GM18519 (cell line): ENCODE results near the gene SDF4.

ENCODE experiments used
- ATAC-seq: cut with Tn5 transposase; IDR thresholded peaks from one replicate; pipeline ENCODE4 v1.9.1; 2021; ENCODE audit warnings: mild to moderate bottlenecking, moderate library complexity; ENCODE audit not compliant: unreplicated experiment, low FRiP score

SDF4 gene, protein sequence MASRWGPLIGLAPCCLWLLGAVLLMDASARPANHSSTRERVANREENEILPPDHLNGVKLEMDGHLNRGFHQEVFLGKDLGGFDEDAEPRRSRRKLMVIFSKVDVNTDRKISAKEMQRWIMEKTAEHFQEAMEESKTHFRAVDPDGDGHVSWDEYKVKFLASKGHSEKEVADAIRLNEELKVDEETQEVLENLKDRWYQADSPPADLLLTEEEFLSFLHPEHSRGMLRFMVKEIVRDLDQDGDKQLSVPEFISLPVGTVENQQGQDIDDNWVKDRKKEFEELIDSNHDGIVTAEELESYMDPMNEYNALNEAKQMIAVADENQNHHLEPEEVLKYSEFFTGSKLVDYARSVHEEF

DNA sequence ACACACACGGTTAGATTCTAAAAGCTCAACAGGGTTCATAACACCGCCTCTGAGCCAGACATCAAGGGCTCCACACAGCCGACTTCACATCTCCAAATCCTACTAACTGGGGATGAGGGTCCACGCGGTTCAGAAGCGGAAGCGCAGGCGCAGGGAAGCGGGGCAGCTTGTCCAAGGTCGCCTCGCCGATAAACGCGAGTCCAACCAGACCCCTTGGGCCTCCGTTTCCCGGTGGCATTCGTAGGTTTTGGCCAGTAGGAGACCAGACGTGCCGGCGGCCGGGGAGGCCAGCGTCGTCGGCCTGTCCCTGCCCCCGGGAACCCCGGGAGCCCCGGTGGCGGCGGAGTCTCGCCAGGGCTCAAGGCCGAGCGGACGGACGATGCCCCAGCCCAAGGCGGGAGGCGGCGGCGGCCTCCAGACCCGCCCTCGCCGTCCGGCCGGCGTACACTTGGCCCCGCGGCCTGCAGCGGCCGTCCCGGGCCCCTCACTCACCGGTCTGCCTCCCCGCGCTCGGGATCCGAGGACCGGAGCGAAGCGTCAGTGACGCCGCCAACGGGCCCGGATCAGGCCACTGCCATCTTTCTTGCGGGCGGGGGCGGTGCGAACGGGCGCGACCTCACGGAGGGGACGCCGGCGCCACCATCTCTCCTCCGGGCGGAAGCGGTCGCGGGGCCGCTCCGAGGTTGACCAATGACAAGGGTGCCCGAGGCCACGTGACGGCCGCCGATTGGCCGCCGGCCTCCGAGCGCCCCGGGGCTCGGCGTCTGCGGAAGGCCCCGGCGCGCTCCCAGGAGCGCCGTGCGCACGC is at the start of gene SDF4:
Gene SDF4, minus strand, starts transcription at position 602 of the 808 bp plus-strand sequence. CDS start 3,229 bp downstream, outside the sequence.
- peak; percentile 83 for ATAC-seq

DNA sequence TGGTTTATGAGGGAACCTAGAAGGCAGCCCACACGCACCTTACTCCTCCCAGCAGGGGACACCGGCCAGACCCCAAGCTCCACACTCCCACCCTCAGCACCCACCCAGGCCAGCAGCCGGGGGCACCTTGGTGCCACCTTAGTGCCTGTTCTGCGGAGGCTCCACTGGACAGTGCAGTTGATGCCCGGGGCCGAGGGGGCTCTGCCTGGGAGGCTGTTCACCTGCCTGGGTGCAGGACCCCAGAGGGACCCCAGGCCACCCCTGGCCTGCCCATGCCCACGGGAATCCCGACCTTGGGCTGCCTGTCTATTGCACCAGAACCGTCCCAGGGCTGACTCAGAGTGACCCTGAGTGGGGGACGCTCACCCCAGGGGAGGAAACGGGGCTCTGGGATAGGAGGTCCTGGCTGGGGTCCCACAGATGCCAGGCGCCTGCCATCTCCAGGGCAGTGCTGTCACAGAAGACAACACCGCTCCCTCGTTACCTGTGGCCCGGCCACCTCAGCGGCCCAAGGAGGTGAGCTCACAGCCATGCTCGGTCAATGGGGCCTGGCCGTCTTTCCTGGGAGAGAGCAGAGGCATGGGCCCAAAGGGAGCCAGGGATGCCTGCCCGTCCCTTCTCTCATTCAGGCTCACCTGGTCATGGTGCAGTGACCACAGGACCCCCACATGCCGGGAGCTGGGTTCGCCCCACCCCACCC is 49.1 kb upstream of the SDF4 start:
- no peak for ATAC-seq

DNA sequence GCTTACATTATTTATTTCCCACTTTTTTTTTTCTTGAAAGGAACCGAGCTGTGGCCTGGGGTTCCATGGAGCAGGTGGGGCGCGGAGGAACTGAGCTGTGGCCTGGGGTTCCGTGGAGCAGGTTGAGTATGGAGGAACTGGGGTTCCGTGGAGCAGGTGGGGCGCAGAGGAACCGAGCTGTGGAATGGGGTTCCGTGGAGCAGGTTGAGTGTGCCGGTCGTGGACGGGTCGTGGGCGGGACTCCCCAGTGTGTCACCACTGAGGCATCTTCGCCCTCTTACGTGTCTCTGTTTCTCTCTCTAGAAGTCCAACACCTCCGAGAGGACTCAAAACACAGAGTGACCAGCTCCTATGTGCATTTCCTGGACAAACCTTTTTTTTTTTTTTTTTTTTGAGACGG is 47.2 kb upstream of the SDF4 start:
- no peak for ATAC-seq

DNA sequence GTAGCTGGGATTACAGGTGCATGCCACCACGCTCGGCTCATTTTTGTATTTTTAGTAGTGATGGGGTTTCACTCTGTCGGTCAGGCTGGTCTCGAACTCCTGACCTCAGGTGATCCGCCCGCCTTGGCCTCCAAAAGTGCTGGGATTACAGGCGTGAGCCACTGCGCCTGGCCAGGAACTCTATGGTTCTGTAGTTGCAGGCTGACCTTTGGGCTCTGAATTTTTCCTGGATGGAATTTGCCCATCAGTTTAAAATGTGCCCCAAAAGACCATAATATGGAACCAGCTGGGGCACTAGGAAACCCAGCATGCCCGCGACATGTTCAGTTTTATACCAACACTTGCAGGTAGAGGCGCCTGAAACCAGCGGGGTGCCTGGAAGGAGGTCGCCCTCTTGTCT is 46.8 kb upstream of the SDF4 start:
- no peak for ATAC-seq

DNA sequence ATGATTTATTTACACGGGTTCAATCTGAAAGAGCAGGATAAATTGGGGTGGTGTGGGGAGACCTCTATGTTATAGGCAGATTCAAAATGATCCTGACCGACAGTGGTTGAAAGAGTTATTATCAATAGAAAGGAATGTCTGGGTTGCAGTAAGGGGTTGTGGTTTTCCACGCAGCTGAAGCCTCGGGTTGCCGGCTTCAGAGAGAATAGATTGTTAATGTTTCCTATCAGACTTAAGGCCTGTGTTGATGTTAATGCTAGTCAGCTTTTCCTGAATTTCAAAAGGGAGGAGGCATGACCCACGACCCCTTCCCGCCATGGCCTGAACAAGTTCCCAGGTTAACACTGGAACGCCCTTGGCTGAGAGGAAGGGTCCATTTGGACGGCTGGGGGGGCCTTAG is 44.0 kb upstream of the SDF4 start:
- ATAC-seq = no peak

DNA sequence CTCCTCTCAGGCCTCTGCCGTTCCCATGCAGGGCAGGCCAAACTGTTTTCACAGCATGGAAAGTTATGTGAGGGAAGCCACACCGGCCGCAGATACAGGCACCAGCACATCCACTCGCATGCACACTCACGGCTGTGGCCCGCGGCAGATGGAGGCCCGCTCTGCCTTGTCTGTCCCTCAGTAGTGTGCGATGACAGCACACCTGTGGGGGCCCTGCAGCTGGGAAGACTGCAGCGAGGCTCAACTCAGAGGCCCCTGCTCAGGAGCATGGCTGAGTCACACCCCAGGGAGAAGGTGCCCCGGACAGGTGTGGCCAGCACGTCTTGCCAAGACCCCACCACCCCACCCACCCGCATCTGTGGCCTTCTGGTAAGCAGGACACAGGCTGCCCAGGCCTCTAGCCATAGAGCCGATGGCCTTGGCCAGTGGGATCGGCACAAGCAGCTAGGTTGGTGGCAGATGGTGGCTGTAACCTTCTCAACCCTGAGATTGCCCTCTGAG is 43.2 kb upstream of the SDF4 start:
- no peak for ATAC-seq

DNA sequence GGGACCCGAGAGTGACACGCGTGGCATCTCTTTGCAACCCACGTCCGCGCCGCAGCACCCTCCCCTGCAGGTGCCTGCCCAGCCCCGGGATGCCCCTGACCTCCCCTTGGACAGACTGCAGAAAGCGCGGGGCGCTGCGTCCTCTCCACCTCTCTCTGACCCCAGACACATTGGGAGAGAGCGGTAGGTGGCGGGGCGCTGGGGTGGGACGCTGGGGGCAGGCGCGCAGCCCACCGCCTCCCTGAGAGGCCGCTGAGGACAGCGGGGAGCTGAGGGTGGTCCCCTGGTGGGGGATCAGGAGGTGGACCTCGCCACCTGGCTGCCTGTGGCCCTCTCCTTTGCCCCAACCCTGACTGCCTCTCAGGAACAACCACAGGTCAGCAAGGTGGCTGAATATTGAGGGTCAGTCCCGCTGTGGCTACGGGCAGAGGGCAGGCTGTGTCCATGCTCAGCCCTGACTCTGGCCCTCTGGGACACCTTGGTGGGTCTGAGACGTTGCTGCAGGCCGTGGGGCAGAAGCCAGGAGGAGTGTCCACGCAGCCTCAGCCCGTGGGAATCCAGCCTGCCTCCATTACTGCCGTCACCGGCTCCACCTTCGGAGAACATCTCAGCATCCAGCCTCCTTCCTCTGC is 42.6 kb upstream of the SDF4 start:
- no peak for ATAC-seq

DNA sequence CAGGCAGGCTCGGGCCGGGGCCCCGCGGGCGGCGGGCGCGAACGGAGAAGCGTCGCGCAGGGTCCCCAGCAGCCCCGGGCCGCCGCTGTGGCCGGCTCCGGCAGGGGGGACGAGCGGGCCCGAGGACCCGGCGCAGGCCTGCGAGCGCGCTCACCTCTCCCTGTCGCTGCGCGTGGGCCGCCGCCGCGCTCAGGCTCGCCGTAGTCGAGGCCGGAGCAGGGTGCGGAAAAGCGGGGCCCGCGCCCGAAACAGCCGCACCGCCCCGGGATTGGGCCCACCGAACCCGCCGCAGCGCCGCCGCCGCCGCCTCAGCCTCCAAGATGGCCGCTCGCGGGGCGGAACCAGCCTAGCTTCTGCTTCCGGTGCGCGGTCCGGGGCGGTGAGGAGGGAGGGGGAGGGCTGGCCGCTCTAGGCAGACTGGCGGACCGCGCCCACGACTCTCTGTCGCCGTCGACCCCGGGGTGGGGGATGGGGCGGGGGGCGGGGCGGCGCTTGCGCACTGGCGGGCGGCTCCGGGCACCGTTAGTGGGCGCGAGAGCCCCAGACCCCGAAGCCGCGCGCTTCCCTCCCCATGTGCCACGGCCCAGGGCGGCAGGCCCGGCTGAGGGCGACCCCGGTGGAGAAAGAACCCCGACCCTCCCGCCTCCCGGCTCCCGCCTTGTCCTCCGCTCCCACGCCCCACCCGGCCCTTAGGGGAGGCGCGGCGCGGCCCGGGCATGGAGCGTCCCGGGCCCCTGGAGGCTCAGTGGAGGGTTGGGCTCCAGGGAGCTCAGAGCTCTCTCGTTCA is 41.9 kb upstream of the SDF4 start, which contains the start of gene UBE2J2:
Gene UBE2J2, minus strand, starts transcription at position 343 of the 787 bp plus-strand sequence. CDS start 5,862 bp downstream, outside the sequence.
- ATAC-seq = peak; percentile 37

DNA sequence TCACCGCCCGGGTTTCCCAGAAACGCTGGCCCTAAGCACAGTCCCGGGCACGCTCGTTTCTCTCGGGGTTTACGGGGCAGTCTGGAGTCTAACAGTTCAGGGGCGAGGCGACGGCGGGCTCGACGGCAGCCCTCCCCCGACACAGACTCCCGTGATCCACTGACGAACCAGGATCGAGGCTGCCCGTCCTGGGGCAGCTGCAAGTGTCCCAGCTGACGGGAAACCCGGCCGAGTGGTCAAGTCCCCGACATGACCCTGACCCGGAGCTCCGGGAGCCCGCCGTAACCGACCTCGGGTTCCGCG is 41.4 kb upstream of the SDF4 start:
- peak; percentile 10 for ATAC-seq

DNA sequence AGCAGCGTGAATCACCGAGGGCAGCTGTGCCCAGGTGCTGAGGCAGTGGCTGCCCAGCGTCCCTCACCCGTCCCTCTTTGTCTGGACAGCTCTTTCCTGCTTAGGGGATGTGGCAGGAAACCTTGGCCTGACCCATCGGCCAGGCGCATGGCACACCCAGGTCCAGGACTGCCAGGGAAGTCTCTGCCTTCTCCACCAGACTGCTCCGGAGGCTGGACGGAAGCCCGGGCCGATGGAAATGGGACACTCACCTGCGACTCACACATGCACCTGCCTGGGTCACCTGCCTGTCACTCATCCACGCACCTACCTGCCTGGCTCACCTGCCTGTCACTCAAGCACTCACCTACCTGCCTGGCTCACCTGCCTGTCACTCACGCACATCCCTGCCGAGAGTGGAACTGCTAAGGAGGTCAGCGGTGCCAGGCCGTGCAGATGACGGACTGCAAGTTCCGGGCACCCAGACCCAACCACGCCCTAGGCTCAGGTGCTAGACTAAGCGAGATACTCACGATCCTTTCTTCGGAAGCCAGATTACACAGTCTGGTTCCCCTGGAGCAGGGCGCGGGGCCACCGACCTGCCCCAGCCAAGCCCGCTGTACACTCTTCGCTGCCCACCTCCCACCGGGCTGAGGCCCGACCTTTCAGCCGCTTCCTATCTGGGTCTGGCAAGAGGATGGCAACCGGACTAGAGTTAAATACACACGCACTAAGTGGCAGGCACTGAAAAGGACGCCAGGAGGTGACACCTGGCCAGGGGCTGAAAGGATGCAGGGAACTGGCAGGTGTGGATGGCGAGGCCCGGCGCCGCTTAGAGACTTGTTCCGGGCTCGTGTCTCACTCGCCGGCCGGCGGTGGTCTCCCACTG is 40.8 kb upstream of the SDF4 start:
- ATAC-seq = no peak

DNA sequence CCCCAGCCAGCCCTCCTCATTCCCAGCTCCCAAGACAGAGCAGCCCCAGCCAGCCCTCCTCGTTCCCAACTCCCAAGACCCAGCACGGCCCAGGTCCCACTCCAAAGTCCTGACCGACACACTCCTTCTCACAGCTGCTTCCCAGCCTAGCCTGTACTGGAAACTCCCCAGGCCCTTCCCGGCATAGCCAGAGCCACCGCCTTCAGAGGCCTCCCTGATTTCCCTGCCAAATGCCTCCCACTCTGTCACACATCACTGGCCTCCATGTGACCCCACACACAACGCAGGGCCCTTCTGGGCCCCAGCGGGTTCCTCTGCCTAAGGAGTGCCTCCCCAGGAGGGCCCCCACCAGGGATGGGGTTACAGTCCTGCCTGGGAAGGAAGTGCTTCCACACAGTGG is 39.0 kb upstream of the SDF4 start:
- ATAC-seq = no peak

DNA sequence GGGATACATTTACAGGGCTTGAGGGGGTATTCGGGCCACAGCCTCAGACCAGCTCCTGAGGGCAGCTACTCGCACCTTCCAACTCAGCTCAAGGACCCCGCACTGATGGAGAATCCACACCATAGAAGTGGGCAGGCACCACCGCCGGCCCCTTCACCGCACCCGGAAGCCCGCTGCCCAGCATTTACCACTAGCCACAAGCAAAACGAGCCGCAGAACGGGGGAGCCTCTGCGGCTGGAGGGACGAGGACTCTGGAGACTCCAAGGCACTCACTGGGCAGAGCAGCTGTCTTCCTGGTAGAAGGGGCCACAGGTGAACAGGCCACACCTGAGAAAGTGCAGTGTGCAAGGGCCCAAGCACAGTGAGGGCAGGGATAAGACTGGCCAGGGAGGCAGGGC is 36.5 kb upstream of the SDF4 start:
- no peak for ATAC-seq

DNA sequence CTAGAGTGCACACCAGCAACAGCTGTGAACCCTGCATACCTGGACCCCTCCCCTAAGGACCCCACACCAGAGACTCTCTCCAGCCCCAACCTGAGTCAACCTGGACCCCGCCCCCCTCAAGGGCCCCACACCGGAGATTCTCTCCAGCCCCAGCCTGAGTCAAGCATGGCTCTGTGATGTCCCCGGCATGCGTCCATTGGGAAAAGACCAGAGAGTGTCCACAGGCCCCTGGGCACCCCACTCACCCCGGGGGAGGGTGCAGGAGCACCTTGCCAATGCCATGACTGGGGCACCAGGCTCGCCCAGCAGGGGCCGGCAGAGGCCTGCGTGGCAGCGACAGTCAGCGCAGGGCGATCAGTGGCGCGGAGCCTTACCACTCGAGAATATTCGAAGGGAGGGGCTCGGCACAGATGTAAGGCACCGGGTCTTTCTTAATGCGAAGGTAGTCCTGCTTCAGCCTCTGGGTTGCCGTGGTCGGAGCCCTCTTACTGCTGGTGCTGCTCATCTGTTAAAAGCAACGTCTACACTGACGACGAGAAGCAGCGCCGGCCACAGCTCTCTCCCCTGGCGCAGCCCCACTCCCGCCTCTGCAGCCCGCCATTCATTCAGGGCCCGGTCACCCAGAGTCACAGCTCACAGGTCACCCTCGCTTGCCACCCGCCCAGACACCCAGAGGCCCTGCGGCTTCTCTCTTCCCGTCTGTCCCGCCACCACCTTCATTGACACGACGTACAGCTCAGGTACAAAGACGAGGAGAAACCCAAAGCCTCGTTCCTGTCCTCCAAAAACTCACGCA is 35.9 kb upstream of the SDF4 start:
- ATAC-seq = no peak

DNA sequence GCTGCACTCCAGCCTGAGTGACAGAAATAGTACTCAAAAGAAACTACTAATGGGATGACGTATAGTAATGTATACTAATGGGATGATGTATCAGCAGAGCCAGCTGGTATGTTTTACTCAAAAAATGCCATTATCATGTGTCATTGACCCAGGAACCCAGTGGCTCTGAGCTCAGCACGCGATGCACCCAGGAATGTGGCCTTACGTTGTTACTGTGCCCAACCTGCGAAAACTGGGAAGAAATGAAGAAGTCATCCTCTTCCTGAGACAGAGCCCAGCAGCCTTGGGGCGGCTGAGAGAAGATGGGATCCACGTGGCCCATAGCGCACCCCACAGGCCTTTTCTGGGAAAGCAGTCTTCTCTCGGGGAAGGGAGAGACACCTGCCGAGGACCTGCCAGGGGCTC is 33.1 kb upstream of the SDF4 start:
- ATAC-seq = no peak

DNA sequence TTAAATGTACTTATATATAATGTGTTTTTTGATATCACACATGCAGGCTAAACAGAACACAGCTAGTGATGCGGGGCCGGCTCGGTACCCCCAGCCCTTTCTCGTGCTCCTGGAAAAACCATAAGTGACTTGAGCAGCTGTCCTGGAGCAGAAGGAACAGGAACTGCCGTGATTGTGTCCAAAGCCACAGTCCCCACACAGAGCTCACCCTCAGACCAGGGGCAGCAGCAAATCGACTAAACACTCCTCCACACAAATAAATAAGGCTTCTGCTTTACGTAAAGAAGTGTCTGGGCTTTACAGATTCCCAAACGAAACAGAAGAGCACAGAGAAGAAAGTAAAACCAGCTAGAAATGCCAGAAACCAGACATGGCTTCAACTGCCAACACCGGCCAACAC is 32.2 kb upstream of the SDF4 start:
- no peak for ATAC-seq

DNA sequence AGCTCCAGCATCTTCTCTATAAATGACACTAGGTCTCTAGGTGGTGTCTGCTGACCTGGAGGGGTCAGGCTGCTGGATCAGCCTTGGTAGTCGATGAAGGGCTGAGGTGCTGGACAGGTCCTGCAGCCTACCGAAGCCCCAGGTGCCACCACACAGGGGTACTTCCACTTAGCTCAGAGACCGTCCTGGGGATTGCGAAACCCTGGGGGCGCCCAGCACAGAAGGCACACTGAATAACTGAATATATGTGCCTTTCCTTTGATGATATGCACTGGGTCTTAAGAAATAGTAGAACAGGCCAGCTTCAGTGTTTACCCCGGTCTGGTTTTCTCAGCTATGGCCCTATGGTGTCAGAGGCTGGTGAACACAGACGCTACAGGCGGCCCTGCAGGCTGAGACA is 31.0 kb upstream of the SDF4 start:
- ATAC-seq = no peak

DNA sequence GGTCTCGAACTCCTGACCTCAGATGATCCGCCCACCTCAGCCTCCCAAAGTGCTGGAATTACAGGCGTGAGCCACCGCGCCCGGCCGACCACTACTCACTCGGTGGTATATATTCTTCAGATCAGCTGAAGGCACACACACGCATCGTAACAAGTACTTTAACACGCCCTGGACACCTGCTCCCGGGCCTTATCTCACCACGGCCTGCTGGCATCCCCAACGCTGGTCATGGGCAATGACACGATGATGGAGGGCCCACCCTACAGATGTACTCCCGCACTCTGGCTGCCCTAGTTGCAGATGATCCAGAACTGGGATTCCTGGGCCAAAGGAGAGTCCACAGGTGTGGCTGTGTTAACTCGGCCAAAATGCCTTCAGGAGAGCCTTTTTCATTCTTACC is 30.3 kb upstream of the SDF4 start:
- no peak for ATAC-seq

DNA sequence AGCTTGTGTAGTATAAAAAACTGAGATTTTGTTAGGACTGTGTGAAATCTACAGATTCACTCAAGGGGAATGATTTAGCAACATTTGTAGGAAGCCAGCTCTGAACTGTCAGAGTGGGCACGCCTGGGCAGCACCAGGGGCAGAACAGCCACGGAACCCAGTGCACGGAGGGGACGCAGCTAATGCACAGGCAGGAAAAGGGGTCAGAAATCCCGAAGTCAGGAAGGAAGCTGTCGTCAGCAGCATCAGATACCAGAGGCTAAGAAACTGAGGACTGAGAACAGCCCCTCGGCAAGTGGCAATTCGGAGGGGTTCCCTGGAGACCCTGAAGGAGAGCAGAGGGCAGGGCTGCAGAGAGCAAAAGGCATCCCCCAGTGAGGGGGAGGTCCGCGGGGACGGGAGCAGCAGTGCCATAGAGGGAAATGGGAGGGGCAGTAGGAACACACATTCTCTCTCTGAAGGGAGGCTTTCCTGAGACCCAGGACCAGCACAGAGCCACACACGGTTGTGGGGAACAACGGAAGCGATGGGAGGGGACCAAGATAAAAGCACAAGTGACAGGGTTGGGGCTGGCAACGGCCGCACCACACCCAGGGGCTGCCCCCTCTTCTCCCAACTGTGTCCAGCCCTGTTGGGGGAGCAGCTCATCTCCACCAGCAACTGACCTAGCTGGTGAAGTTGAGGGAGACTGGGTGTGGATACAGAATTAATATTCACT is 29.2 kb upstream of the SDF4 start:
- no peak for ATAC-seq
